Keratinocyte (primary cell): ENCODE data around the gene SLC6A17.

Experiments
- CTCF ChIP-seq, 3 experiments: IDR thresholded peaks in 1 of 3; conservative IDR thresholded peaks in 1 of 3; optimal IDR thresholded peaks in 1 of 3; 2 replicates in 2 of 3; 3 replicates in 1 of 3; pipeline versions ENCODE3 to v1.5.1; 2011; ENCODE audit warnings: low read length in 3 of 3, mild to moderate bottlenecking in 3 of 3, moderate library complexity in 2 of 3, control low read depth in 1 of 3, inconsistent platforms in 1 of 3; ENCODE audit not compliant: insufficient read depth in 2 of 3; ENCODE audit errors: extremely low read depth in 1 of 3
- EZH2 ChIP-seq: IDR thresholded peaks from one replicate; pipeline ENCODE4 v1.6.1; 2012; ENCODE audit warnings: inconsistent platforms, mild to moderate bottlenecking, low read length, moderate library complexity

GRCh38 chr1:110184446-110184845 lies 34.2 kb downstream of the SLC6A17 start:
- TF ChIP-seq CTCF (optimal IDR thresholded peaks at IDR 0.05 in 1 of 3, IDR thresholded peaks at IDR 0.05 in 1 of 3, conservative IDR thresholded peaks at IDR 0.05 in 1 of 3; ENCODE audit: extremely low read depth in 1 of 3, insufficient read depth in 2 of 3, low read length in 3 of 3): no peak
- no peak for TF ChIP-seq EZH2
